Measurements from ENCODE around the gene FCHO2. TPM values are rescaled to one million over a fixed set of nuclear protein-coding genes. Genes with fewer than 3 reads are reported as not detected.

Gene FCHO2
- total RNA-seq, 1 donor from 2014 or later: 59.9 TPM

DNA sequence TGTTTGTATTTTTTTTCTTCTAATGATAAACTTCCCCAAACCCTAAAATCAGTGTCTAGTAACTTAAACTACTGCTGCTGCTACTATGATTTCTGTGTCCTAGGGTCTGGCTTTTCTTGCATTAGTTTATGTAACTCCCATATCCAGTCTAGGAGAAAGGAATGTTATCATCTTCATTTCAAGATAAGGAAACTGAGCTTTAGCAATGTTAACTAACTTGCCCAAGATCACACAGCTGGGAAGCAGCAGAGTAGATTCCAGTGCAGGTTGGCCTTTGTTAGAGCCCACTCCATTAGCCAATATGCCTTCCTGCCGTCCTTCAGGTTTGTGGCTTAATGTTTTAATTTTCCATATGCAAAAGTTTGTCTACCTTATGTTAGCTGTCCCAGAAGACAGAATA is 175.0 kb downstream of the FCHO2 start:
- FAIRE-seq (no peak), DNase-seq (ENCODE audit: low spot score in 2 of 2) (no peak)

DNA sequence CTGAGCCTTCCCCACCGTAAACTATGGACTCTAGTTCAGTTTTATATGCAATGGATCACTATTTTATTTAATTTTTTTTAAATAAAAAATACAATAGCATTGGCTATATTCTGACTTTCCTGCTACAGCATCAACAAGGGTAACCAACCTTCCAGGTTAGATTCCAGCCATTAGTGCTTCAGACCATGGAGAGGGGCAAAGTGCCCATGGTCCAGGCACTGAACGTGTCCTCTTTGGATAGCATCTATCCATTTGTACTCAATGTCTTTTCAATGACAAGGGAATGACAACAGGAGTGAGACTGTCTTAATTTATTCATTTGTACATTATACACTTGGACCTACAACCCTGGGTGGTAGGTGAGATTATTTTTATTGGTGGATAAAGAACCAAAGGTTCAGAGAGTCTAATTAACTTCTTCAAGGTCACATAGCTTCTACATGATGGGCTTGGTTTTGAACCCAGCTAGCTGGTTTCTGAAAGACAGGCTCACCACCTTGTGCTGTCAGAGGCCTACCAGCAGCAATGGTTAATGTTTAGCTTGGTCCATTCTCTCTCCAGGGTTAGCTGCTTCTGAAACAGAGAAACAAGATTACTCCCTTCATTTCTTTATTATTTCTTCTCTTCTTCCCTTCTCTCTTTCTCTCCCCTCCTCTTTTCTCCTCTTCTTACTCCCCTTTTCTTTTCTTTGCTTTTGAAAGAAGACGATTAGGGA is 176.0 kb downstream of the FCHO2 start:
- FAIRE-seq (no peak), DNase-seq (ENCODE audit: low spot score in 2 of 2) (no peak)

GRCh38 chr5:73132759-73133158 is 176.9 kb downstream of the FCHO2 start:
- FAIRE-seq (no peak), DNase-seq (ENCODE audit: low spot score in 2 of 2) (no peak)

- FAIRE-seq (no peak), DNase-seq (ENCODE audit: low spot score in 2 of 2) (no peak)
Observed at GRCh38 chr5:73135021-73135420, 179.2 kb downstream of the FCHO2 start.

- DNase-seq (ENCODE audit: low spot score in 2 of 2): no peak
- FAIRE-seq: no peak
Observed at GRCh38 chr5:73135429-73136054, 179.7 kb downstream of the FCHO2 start.

DNA sequence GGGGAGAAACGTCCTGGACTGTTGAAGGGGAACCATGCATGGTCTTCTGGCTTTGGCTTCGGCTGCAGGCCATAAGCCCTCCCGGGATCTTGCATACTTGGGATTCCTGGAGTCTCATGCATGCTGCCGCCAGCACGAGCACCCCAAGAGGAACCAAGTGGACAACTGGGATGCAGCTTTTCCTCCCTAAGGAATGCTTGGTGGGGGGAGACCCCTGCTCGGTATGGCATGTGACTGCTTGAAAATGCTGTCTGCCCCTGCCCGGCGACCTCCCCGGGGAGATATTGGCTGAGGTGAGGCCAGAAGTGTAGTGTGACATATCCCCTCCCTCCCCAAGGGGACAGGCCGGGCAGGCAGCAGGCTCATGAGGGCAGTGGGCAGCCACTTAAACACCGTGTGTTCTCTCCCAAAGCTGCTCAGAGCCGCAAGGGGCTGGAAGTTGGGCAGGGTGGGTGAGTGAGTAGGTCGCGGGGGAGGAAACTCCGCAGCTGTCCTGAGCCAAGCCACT is 180.3 kb downstream of the FCHO2 start:
- FAIRE-seq (no peak), DNase-seq (ENCODE audit: low spot score in 2 of 2) (no peak)

DNA sequence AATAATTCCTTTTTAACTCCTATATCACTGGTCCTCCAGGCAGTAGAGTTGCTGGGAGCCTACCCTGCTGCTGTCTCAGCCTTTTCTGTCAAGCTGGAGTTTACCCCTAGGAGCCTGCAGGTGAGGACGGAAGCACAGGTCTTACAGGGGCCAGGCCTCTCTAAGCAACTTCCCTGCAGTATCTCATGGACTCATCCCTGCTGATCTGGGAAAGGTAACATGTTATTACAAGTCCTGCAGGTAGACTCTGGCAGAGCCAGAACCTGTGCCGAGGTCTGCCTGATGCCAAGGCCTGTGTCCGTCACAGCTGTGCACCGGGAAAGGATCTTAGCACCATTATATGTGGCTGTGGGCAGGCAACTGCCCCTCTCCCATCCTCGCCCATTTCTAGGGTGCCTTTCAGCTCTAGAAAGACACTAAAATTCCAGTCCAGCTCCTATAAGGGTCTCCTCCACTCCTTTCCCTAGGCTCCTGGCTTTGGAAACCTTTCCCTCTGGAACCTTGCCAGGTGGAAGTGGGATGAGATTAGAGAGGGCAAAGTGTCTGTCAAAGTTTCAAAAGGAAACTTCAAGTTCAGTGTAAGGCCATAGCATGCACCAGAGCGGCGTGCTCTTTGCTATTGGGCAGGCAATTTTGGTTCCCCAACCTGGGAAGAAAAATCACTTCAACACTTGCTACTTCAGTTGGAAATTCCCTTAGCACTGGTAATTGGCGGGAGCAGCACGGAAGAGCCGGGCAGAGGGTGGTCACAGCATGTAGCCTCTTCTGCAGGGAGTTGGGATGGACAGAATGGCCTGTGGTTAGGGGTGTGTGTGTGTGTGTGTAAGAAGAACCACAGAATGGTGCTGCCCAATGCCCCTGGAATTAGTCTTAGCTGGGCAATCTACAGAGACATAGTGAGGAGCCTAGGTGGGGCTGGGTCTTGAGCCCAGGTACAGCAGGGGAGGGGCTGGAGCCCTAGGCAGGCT is 182.0 kb downstream of the FCHO2 start:
- no peak for FAIRE-seq
- no peak for DNase-seq (ENCODE audit: low spot score in 2 of 2)

DNA sequence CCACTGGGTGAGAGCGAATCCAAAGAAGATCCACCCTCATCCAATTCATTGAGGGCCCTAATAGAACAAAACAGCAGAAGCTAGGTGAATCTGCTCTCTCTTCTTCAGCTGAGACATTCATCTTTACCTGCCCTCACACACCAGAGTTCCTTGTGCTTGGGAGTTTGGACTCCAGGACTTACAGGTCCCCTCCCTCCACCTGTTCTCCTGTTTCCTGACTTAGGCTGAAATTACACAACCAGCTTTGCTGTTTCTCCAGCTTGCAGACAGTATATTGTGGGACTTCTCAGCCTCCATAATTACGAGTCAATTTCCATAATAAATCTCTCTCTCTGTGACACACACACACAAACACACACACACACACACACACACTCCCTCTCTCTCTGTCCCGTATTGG is 183.6 kb downstream of the FCHO2 start:
- no peak for DNase-seq (ENCODE audit: low spot score in 2 of 2)
- no peak for FAIRE-seq

Other genes with a start within 250 kb of the FCHO2 start
- 205 TPM for gene TNPO1, start 139.4 kb upstream of the FCHO2 start, total RNA-seq
- gene TMEM171, start 164.5 kb downstream of the FCHO2 start, total RNA-seq: 0.41 TPM
- not detected for gene TMEM174, start 217.2 kb downstream of the FCHO2 start, total RNA-seq